ENCODE measurements around the gene ATXN10. TPM values are rescaled to one million over a fixed set of nuclear protein-coding genes. Genes with fewer than 3 reads are reported as not detected.
"Not testable (repeated sequence)": the region's sequence is repeated elsewhere in the genome, so short reads cannot be mapped to it uniquely, and the experiment has no call there.

The ATXN10 gene
- total and polyA plus RNA-seq, 3 donors from 2014 or later = 171 to 204 (median 176) TPM

GRCh38 chr22:45682064-45682463, 10.4 kb downstream of the ATXN10 start:
- Histone ChIP-seq H3K4me3 (no peak overlapping the region), H3K36me3 (ENCODE audit: low read depth, missing control alignments) (no peaks in the 10 kb centered on the region), H3K4me1 (peaks cover 22% of the 10 kb centered on the region), H3K27me3 (no peaks in the 10 kb centered on the region), H3K27ac (no peak overlapping the region), H3K9me3 (no peaks in the 10 kb centered on the region)
- DNase-seq = no peak
- intact Hi-C loops (cut with DNase I; ENCODE audit: low total_unique reads) = no loop called here
- TF ChIP-seq, protein P1, sequence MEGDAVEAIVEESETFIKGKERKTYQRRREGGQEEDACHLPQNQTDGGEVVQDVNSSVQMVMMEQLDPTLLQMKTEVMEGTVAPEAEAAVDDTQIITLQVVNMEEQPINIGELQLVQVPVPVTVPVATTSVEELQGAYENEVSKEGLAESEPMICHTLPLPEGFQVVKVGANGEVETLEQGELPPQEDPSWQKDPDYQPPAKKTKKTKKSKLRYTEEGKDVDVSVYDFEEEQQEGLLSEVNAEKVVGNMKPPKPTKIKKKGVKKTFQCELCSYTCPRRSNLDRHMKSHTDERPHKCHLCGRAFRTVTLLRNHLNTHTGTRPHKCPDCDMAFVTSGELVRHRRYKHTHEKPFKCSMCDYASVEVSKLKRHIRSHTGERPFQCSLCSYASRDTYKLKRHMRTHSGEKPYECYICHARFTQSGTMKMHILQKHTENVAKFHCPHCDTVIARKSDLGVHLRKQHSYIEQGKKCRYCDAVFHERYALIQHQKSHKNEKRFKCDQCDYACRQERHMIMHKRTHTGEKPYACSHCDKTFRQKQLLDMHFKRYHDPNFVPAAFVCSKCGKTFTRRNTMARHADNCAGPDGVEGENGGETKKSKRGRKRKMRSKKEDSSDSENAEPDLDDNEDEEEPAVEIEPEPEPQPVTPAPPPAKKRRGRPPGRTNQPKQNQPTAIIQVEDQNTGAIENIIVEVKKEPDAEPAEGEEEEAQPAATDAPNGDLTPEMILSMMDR (IDR thresholded peaks at IDR 0.05) = no peak
- TF ChIP-seq POLR2A (IDR thresholded peaks at IDR 0.05) = no peak
- WGBS, 2 donors = 81 to 87% methylated on average over 4 of the region's 4 CpGs

- DNase-seq; H3K4me3 ChIP-seq; H3K9me3 ChIP-seq; H3K27me3 ChIP-seq; intact Hi-C loops (cut with DNase I; ENCODE audit: low total_unique reads); H3K27ac ChIP-seq; H3K36me3 ChIP-seq (ENCODE audit: low read depth, missing control alignments): not testable (repeated sequence)
- H3K4me1 ChIP-seq = peaks cover 27% of the 10 kb centered on the region
- 90 to 93% methylated on average over 5 of the region's 5 CpGs for WGBS, 2 donors
Observed at GRCh38 chr22:45682773-45683172, 11.1 kb downstream of the ATXN10 start.

- no peaks in the 10 kb centered on the region for H3K36me3 ChIP-seq (ENCODE audit: low read depth, missing control alignments)
- WGBS, 2 donors = 79 to 82% methylated on average over 6 of the region's 6 CpGs
- H3K4me1 ChIP-seq = peaks cover 31% of the 10 kb centered on the region
- H3K27me3 ChIP-seq = no peaks in the 10 kb centered on the region
- H3K4me3 ChIP-seq = no peak overlapping the region
- H3K9me3 ChIP-seq = no peaks in the 10 kb centered on the region
- no peak for DNase-seq
- intact Hi-C loops (cut with DNase I; ENCODE audit: low total_unique reads) = no loop called here
- H3K27ac ChIP-seq = no peak overlapping the region
- TF ChIP-seq POLR2A (IDR thresholded peaks at IDR 0.05) = no peak
- TF ChIP-seq, protein P1 (IDR thresholded peaks at IDR 0.05) = no peak
Observed at GRCh38 chr22:45683248-45683647, 11.6 kb downstream of the ATXN10 start.

DNA sequence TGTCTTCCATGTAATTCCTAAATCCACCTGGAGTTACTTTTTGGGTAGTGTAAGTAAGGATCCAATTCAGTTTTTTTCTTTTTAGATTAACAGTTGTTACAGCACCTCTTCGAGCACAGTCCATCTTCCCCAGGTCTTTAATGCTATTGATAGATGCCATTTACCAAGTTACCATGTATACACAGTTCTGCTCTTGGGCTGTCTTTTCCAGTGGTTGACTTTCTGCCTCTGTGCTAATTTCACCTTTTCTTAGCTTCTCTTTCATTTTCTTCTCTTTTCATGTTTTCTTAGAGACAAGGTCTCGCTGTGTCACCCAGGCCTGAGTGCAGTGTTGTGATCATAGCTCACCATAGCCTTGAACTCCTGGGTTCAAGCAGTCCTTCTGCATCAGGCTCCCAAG, 12.0 kb downstream of the ATXN10 start:
- no peak for DNase-seq
- Histone ChIP-seq H3K27ac (no peak overlapping the region), H3K9me3 (no peaks in the 10 kb centered on the region), H3K27me3 (no peaks in the 10 kb centered on the region), H3K36me3 (ENCODE audit: low read depth, missing control alignments) (no peaks in the 10 kb centered on the region), H3K4me3 (no peak overlapping the region), H3K4me1 (peaks cover 36% of the 10 kb centered on the region)
- WGBS, 2 donors = 79 to 84% methylated on average over 2 of the region's 2 CpGs
- intact Hi-C loops (cut with DNase I; ENCODE audit: low total_unique reads) = no loop called here
- TF ChIP-seq POLR2A (IDR thresholded peaks at IDR 0.05) = no peak
- TF ChIP-seq, protein P1 (IDR thresholded peaks at IDR 0.05) = no peak

- H3K9me3 ChIP-seq = no peaks in the 10 kb centered on the region
- intact Hi-C loops (cut with DNase I; ENCODE audit: low total_unique reads) = no loop called here
- H3K4me1 ChIP-seq = peaks cover 38% of the 10 kb centered on the region
- no peaks in the 10 kb centered on the region for H3K27me3 ChIP-seq
- no peak overlapping the region for H3K4me3 ChIP-seq
- no peaks in the 10 kb centered on the region for H3K36me3 ChIP-seq (ENCODE audit: low read depth, missing control alignments)
- 78 to 79% methylated on average over 4 of the region's 4 CpGs for WGBS, 2 donors
- TF ChIP-seq, protein P1 (IDR thresholded peaks at IDR 0.05) = no peak
- no peak for TF ChIP-seq POLR2A (IDR thresholded peaks at IDR 0.05)
- H3K27ac ChIP-seq = no peak overlapping the region
- DNase-seq = no peak
Observed at GRCh38 chr22:45684169-45684568, 12.5 kb downstream of the ATXN10 start.
